PC-9 (cell line): Measurements from ENCODE around the gene PHACTR3. TPM values are rescaled to one million over a fixed set of nuclear protein-coding genes. Genes with fewer than 3 reads are reported as not detected.

ENCODE experiments used
- BruUV-seq: library from RNA; stranded (reverse); fragments of 400-500 nt; replicated peaks from 2 replicates; lab custom pipeline; 2021; lab: Mats Ljungman, UMichigan
- CTCF ChIA-PET: fragments of 300-600 bp; sonication (Branson Sonifier 250); formaldehyde crosslinking; loops from one replicate; lab custom pipeline; 2022; ENCODE audit warnings: antibody characterized with exemption; lab: Charles Lee
- POLR2A ChIA-PET: fragments of 300-600 bp; sonication (Branson Sonifier 250); formaldehyde crosslinking; loops from one replicate; lab custom pipeline; 2022; ENCODE audit warnings: antibody characterized with exemption; ENCODE audit not compliant: unreplicated experiment; lab: Charles Lee
- DNase-seq, 2 experiments: peaks; one replicate each; pipeline versions ENCODE4 v3.0.0 to v3.0.0-alpha.2; 2015 to 2022; ENCODE audit warnings: mixed read lengths in 1 of 2
- H2AFZ ChIP-seq: fragments of 200-600 bp; sonication (generic); 2 replicates; pipeline ENCODE4 v1.8.1; 2017; ENCODE audit warnings: antibody characterized with exemption
- H3F3A ChIP-seq: fragments of 200-600 bp; sonication (generic); 2 replicates; pipeline ENCODE4 v1.8.1; 2017; ENCODE audit warnings: antibody characterized with exemption, mild to moderate bottlenecking, low read depth; ENCODE audit not compliant: insufficient read depth
- H3K27ac ChIP-seq: fragments of 200-600 bp; sonication (generic); 2 replicates; pipeline ENCODE4 v1.6.1; 2016; ENCODE audit warnings: mixed run types
- H3K27me3 ChIP-seq: fragments of 200-600 bp; sonication (generic); 2 replicates; pipeline ENCODE4 v1.6.1; 2016; ENCODE audit warnings: low read depth, mixed run types; ENCODE audit not compliant: insufficient read depth
- H3K36me3 ChIP-seq: fragments of 200-600 bp; sonication (generic); 2 replicates; pipeline ENCODE4 v1.6.1; 2016; ENCODE audit warnings: low read depth, mixed run types
- H3K4me1 ChIP-seq: fragments of 200-600 bp; sonication (generic); replicated peaks from 2 replicates; pipeline ENCODE4 v1.6.1; 2016; ENCODE audit warnings: mixed run types; ENCODE audit not compliant: insufficient read depth
- H3K4me2 ChIP-seq: fragments of 200-600 bp; sonication (generic); 2 replicates; pipeline ENCODE4 v1.6.1; 2017; ENCODE audit warnings: mixed run types
- H3K4me3 ChIP-seq: fragments of 200-600 bp; sonication (generic); 2 replicates; pipeline ENCODE4 v1.6.1; 2016; ENCODE audit warnings: mixed run types
- H3K79me2 ChIP-seq: fragments of 200-600 bp; sonication (generic); 2 replicates; pipeline ENCODE4 v1.6.1; 2017; ENCODE audit warnings: low read depth, mixed run types
- H3K9me2 ChIP-seq: fragments of 200-600 bp; sonication (generic); 2 replicates; pipeline ENCODE4 v1.8.1; 2017; ENCODE audit warnings: mild to moderate bottlenecking; ENCODE audit not compliant: insufficient read depth
- H3K9me3 ChIP-seq: fragments of 200-600 bp; sonication (generic); 2 replicates; pipeline ENCODE4 v1.8.1; 2016; ENCODE audit warnings: low read depth; ENCODE audit not compliant: insufficient read depth
- H4K20me1 ChIP-seq: fragments of 200-600 bp; sonication (generic); 2 replicates; pipeline ENCODE4 v1.8.1; 2017; ENCODE audit not compliant: insufficient read depth
- CTCF ChIP-seq: fragments of 200-600 bp; sonication (generic); conservative IDR thresholded peaks from 2 replicates; pipeline ENCODE4 v1.6.1; 2017; ENCODE audit warnings: mixed run types, antibody characterized with exemption, mild to moderate bottlenecking, moderate library complexity
- EZH2 ChIP-seq: fragments of 200-600 bp; sonication (generic); IDR thresholded peaks from 2 replicates; pipeline ENCODE4 v1.8.0; 2017; ENCODE audit warnings: antibody characterized with exemption, low read depth
- intact Hi-C: fragments of 100-400 bp; cut with micrococcal nuclease; formaldehyde crosslinking; loops from one replicate; pipeline ENCODE4 v1.10.0; 2022; ENCODE audit not compliant: unreplicated experiment
- total RNA-seq: library from RNA; stranded (reverse); gene quantifications from 2 replicates; pipeline ENCODE4 v1.2.3, GENCODE V29; 2021

Gene PHACTR3
- total RNA-seq, 1 experiment from 2014 or later: 0.41 TPM

GRCh38 chr20:59825944-59826759 lies 221.8 kb downstream of the PHACTR3 start:
- H3F3A ChIP-seq: peaks cover 22% of the 10 kb centered on the region; the same call in 1 of the 2 replicates
- H3K36me3 ChIP-seq: no peaks in the 10 kb centered on the region
- H3K4me1 ChIP-seq: peaks cover 54% of the 10 kb centered on the region
- H4K20me1 ChIP-seq: no peaks in the 10 kb centered on the region
- H3K4me3 ChIP-seq: no peak overlapping the region
- no peaks in the 10 kb centered on the region for H3K27me3 ChIP-seq
- CTCF ChIA-PET: no interaction called here
- no peaks in the 10 kb centered on the region for H3K9me2 ChIP-seq
- H3K27ac ChIP-seq: 0 out of 2 replicates have a peak overlapping the region, but pooled peaks have one; percentile 2
- no peaks in the 10 kb centered on the region for H3K9me3 ChIP-seq
- H3K79me2 ChIP-seq: no peaks in the 10 kb centered on the region
- TF ChIP-seq CTCF (no peak), EZH2 (no peak)
- BruUV-seq: no TSS peak
- peak; percentile 83 to 87 for DNase-seq
- POLR2A ChIA-PET: no interaction called here
- H3K4me2 ChIP-seq: peak overlapping the region; percentile 35
- intact Hi-C loops: no loop called here
- no peak overlapping the region for H2AFZ ChIP-seq

GRCh38 chr20:59827138-59828056 lies 223.1 kb downstream of the PHACTR3 start:
- CTCF ChIA-PET: no interaction called here

More at GRCh38 chr20:59827138-59828056, 223.1 kb downstream of the PHACTR3 start:
- TF ChIP-seq EZH2: no peak
- TF ChIP-seq CTCF: no peak
- no TSS peak for BruUV-seq
- no peaks in the 10 kb centered on the region for H3K9me2 ChIP-seq
- peaks cover 66% of the 10 kb centered on the region for H3K4me1 ChIP-seq
- DNase-seq: no peak
- H2AFZ ChIP-seq: no peak overlapping the region
- H3K27me3 ChIP-seq: no peaks in the 10 kb centered on the region
- H3K4me2 ChIP-seq: 0 out of 2 replicates have a peak overlapping the region, but pooled peaks have one; percentile 35
- H3K79me2 ChIP-seq: no peaks in the 10 kb centered on the region
- H3K27ac ChIP-seq: no peak overlapping the region
- POLR2A ChIA-PET: no interaction called here
- no peaks in the 10 kb centered on the region for H3K36me3 ChIP-seq
- peaks cover 35% of the 10 kb centered on the region for H3F3A ChIP-seq
- no peaks in the 10 kb centered on the region for H4K20me1 ChIP-seq
- intact Hi-C loops: no loop called here
- H3K9me3 ChIP-seq: no peaks in the 10 kb centered on the region
- no peak overlapping the region for H3K4me3 ChIP-seq
